RWPE1 (cell line): ENCODE results near the gene ROCK1.

Experiments used
- CTCF ChIA-PET: fragments of 350-600 bp; sonication (Branson Sonifier 250); formaldehyde crosslinking; extraction: SDS; loops from one replicate; lab custom pipeline; 2021; lab: Yijun Ruan, JAX
- POLR2A ChIA-PET: fragments of 400-600 bp; formaldehyde crosslinking; extraction: SDS; loops from one replicate; lab custom pipeline; 2020; ENCODE audit warnings: antibody characterized with exemption; ENCODE audit not compliant: low non-redundant PET; lab: Yijun Ruan, JAX
- DNase-seq: peaks from one replicate; pipeline ENCODE4 v3.0.0; 2012; ENCODE audit warnings: low spot score
- H3K27ac ChIP-seq: fragments of 450-650 bp; 2 replicates; pipeline ENCODE4 v1.5.1; 2017
- CTCF ChIP-seq: fragments of 450-650 bp; conservative IDR thresholded peaks from 2 replicates; pipeline ENCODE4 v1.5.1; 2017; ENCODE audit warnings: low read depth, mild to moderate bottlenecking

ROCK1 gene

GRCh38 chr18:21117409-21118131, 6.0 kb upstream of the ROCK1 start:
- DNase-seq, result no peak
- ChIA-PET POLR2A (no interaction called here), CTCF (interaction anchor here (0.6 kb wide), 1 partner anchor 273 kb away, joined by 6 read pairs; no protein-coding TSS in a partner anchor)
- no peak overlapping the region for H3K27ac ChIP-seq
- no peak for TF ChIP-seq CTCF

GRCh38 chr18:21115519-21116411, 4.2 kb upstream of the ROCK1 start:
- POLR2A ChIA-PET, result no interaction called here
- no peak overlapping the region for H3K27ac ChIP-seq

GRCh38 chr18:21112543-21113105, 1.0 kb upstream of the ROCK1 start:
- DNase-seq, result no peak
- ChIA-PET CTCF (interaction anchor here (0.7 to 0.8 kb wide), 2 partner anchors 63 to 122 kb away, joined by 5 to 7 read pairs; no protein-coding TSS in a partner anchor), POLR2A (no interaction called here)
- TF ChIP-seq CTCF, result no peak
- peak overlapping the region; percentile 95 for H3K27ac ChIP-seq

More at GRCh38 chr18:21115519-21116411, 4.2 kb upstream of the ROCK1 start:
- no peak for TF ChIP-seq CTCF
- DNase-seq, result no peak
- CTCF ChIA-PET, result interaction anchor here (1.2 kb wide), 1 partner anchor 14 kb away, joined by 4 read pairs; no protein-coding TSS in a partner anchor

GRCh38 chr18:21112140-21112473, 494 bp upstream of the ROCK1 start:
- no peak for TF ChIP-seq CTCF
- POLR2A ChIA-PET, result no interaction called here
- no peak for DNase-seq
- H3K27ac ChIP-seq, result peak overlapping the region; percentile 95
- CTCF ChIA-PET, result interaction anchor here (0.7 to 1.1 kb wide), 4 partner anchors 13 to 80 kb away, joined by 3 to 5 read pairs (median 3); no protein-coding TSS in a partner anchor

- POLR2A ChIA-PET, result interaction anchor here (0.7 kb wide), 1 partner anchor 11 kb away, joined by 3 read pairs; no protein-coding TSS in a partner anchor
- no peak for TF ChIP-seq CTCF
- DNase-seq, result no peak
- CTCF ChIA-PET, result interaction anchor here (1.0 kb wide), 1 partner anchor 81 kb away, joined by 3 read pairs; no protein-coding TSS in a partner anchor
- H3K27ac ChIP-seq, result peak overlapping the region; percentile 95
Measured at GRCh38 chr18:21110713-21111345, 784 bp downstream of the ROCK1 start.
